ENCODE data around the gene SEMA4C.

SEMA4C gene

DNA sequence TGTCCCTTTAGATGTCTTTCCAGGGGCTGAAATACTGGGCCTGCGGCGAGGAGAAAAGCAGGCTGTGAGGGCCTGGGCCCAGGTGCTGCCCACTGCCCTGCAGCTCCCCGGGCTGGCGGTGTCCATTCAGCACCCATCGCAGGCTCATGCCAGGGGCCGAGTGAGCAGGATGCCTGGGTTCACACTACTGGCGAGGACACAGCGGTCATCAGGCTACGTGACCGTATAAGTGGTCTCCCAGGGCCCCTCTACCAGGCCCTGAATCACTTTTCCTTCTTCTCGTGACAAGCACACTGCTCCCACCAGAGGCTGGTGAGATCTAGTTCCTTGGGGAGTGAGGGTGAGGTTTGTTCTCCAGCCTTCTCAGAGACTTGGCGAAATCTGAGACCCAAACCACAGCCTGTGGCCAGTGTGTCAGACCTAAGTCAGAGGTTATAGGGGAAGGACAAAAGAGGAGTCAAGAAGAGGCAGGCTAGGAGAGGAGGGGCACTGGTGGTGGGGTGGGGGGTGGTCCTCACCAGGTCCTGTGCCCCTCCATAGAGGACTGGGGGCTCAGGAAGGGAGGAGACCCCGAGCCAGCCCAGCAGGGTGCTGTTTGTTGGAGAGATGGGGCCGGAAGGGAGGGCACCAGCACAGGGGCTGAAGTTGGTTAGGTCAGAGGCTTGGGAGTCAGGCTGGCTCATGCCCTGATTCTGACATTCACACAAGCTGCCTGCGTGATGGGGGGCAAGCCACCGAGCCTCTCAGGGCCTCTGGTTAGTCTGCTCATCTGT lies 6.6 kb upstream of the SEMA4C start:
- TF ChIP-seq, protein P1, sequence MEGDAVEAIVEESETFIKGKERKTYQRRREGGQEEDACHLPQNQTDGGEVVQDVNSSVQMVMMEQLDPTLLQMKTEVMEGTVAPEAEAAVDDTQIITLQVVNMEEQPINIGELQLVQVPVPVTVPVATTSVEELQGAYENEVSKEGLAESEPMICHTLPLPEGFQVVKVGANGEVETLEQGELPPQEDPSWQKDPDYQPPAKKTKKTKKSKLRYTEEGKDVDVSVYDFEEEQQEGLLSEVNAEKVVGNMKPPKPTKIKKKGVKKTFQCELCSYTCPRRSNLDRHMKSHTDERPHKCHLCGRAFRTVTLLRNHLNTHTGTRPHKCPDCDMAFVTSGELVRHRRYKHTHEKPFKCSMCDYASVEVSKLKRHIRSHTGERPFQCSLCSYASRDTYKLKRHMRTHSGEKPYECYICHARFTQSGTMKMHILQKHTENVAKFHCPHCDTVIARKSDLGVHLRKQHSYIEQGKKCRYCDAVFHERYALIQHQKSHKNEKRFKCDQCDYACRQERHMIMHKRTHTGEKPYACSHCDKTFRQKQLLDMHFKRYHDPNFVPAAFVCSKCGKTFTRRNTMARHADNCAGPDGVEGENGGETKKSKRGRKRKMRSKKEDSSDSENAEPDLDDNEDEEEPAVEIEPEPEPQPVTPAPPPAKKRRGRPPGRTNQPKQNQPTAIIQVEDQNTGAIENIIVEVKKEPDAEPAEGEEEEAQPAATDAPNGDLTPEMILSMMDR (IDR thresholded peaks at IDR 0.05) = no peak

DNA sequence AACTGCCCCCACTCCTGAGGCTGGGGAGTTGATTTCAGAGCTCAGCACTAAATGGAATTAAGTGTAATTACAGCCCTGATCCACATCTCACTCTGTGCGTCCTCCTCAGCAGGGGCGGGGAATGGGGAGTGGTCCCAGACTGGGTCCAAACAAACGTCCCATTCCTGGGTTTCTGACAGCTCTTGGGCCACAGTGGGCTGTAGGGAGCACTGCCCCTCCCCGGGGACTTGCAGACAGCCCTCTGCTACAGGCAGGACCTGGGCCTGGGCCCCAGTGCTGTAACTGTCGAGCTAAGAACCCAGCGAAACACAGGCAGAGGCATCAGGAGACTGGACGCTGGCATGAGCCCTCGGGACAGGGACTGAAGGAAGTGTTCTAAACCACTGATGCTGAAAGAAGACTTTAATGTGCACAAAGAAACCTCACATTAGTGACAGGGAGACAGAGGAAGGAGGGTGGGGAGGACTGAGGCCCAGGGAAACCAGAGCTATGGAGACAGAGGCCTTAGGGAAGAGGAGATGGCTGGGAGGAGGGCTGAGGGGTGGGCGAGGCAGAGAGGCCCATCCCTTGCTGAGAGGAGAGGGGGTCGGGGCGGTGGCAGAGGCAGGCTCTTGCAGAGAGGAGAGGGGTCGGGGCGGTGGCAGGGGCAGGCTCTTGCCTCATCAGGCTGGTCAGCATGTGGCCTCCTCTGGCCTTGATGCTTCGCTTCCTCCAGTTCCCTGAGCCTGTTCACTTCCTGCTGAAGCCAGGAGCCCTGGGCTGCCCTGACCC lies 5.8 kb upstream of the SEMA4C start:
- TF ChIP-seq, protein P1 (IDR thresholded peaks at IDR 0.05) = no peak

DNA sequence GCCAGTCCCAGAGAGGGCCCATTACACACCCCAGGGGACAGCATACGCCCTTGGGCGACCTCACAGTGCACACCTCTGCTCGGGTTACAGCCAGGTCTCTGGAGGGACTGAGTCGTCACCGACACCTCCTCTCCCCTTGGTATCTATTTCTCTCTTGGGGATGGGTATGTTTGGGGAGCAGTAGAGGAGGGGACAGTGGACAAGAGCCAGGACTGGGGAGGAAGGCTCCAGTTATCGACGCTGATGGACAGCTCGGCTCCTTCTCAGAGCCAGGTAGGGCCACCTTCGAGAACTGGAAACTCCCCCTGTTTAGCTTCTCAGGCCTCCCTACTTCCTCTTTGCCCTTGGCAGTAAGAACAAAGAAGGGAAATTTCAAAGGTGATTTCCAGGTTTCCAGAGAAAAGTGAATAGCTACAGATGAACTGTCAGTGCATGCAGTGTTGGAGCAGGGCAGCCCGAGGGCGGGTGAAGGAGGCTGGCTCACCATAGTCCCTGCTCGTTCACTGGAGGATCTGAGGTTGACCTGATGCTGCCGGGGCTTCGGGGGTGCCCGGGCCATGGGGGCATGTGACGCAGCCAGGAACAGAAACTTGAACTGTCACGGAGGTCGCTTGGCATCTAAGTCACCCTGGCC lies 4.4 kb upstream of the SEMA4C start:
- TF ChIP-seq, protein P1 (IDR thresholded peaks at IDR 0.05) = no peak

DNA sequence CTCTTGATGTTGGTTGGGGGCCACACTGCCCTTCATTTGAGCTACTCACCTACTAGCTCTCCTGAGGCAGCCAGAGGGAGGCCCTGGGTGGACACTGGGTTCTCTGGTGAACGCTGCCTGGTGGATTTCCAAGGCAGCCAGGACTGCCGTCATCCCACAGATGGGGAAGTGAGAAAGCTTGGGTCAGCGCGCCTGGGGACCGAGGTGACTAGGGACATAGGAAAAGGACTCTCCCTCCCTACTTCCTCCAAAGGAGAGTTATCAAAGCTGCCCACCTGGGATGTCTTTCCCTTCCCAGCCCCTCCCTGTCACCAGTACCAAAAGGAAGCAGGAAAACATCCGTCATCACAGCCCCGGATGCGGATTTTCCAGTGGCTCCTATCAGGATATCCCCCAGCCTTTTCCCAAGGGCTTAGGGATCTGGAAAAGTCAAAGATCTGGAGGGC lies 3.8 kb upstream of the SEMA4C start:
- TF ChIP-seq, protein P1 (IDR thresholded peaks at IDR 0.05) = no peak

DNA sequence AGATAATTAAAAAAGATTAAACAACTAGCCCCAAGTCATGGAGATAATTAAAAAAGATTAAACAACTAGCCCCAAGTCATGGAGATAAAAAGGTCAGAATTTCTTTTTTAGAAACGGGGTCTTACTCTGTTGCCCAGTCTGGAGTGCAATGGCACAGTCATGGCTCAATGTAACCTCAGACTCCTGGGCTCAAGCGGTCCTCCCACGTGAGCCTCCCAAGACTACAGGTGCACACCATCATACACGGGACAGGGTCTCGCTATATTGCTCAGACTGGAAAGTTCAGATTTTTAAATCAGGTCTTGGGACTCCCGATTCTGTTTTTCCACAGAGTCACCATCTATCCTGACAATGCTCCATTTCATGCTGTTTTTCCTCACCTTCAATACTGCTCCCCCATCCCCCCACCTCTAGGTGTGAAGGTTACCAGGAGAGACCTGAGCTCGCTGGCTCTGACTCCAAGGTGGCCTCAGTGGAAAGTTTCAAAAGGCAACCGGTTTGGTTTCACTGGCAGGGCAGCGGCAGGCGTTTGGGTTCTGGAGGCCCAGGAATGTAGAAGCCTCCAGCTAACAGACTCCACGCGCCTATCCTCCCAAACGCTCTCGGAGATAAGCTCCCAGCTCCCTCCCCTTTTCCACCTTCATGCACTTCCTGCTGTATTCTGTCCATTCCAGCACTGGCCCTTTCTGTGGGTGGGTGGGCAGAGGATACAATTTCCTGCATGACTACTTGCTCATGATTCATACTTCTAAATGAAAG lies 2.9 kb upstream of the SEMA4C start:
- TF ChIP-seq, protein P1 (IDR thresholded peaks at IDR 0.05) = no peak

DNA sequence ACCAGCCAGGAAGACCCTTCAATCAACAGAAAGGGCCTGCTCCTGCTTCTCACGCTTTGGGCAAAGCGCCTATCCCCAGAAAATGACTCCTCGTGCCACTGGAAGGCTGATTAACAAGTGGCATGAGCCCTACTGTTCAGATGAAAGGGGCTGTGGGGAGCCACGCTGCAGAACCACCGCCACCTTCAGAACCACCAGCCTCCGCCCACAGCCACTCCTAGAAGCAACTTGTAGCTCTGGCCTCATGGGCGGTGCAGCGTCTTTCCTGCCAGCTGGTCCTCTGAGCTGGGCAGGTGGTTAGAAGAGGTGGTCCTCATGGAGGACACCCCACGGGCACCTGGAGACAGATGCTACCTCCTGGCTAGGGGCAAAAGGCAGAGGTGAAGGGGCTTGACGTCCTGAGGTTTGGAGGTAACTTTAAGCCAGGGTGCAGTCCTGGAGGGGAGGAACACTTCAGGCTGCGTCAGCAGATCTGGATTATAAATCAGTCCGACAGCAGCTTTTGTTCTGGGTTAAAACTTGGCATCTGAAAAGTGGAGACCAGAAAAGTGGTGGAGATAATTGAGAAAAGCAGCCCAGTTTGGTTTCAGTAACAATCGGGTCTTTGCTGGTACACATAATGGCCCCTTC lies 861 bp upstream of the SEMA4C start:
- TF ChIP-seq, protein P1 (IDR thresholded peaks at IDR 0.05) = no peak

All from LNCAP (cell line).